ENCODE measurements around the gene KLHL34. TPM values are rescaled to one million over a fixed set of nuclear protein-coding genes. Genes with fewer than 3 reads are reported as not detected.

KLHL34 gene
- total RNA-seq (under 1 TPM in 1 of 4 donors, not detected in 3; 0.28 TPM), polyA plus RNA-seq (1 to 10 TPM; 1.2 to 1.5 (median 1.2) TPM)

GRCh38 chrX:21658152-21658737 lies at the start of gene KLHL34:
Gene KLHL34 (minus strand): TSS chrX:21658330. CDS start chrX:21657788, 542 bp downstream.
- Histone ChIP-seq H3K9me3 (no peaks in the 10 kb centered on the region), H3K27ac (no peak within 1 kb of the TSS), H3K4me1 (peaks cover 0 to 4% (median 0%) of the 10 kb centered on the region in 4 donors), H3K36me3 (no peaks in the 10 kb centered on the region), H3K4me3 (peak within 1 kb of the TSS in 3 of 4 donors; percentile 25 to 35 (median 26)), H3K27me3 (peaks cover 8 to 28% (median 10%) of the 10 kb centered on the region in 3 donors)
- intact Hi-C loops (cut with DNase I) = no loop called here
- TF ChIP-seq POLR2AphosphoS5 (IDR thresholded peaks at IDR 0.05) (no peak), EP300 (IDR thresholded peaks at IDR 0.05) (no peak), POLR2A (IDR thresholded peaks at IDR 0.05) (no peak)
- TF ChIP-seq, protein P1, sequence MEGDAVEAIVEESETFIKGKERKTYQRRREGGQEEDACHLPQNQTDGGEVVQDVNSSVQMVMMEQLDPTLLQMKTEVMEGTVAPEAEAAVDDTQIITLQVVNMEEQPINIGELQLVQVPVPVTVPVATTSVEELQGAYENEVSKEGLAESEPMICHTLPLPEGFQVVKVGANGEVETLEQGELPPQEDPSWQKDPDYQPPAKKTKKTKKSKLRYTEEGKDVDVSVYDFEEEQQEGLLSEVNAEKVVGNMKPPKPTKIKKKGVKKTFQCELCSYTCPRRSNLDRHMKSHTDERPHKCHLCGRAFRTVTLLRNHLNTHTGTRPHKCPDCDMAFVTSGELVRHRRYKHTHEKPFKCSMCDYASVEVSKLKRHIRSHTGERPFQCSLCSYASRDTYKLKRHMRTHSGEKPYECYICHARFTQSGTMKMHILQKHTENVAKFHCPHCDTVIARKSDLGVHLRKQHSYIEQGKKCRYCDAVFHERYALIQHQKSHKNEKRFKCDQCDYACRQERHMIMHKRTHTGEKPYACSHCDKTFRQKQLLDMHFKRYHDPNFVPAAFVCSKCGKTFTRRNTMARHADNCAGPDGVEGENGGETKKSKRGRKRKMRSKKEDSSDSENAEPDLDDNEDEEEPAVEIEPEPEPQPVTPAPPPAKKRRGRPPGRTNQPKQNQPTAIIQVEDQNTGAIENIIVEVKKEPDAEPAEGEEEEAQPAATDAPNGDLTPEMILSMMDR (IDR thresholded peaks at IDR 0.05) = no peak
- no peak for DNase-seq
- 2 to 7% methylated on average over 60 of the region's 60 CpGs for WGBS, 2 donors

DNA sequence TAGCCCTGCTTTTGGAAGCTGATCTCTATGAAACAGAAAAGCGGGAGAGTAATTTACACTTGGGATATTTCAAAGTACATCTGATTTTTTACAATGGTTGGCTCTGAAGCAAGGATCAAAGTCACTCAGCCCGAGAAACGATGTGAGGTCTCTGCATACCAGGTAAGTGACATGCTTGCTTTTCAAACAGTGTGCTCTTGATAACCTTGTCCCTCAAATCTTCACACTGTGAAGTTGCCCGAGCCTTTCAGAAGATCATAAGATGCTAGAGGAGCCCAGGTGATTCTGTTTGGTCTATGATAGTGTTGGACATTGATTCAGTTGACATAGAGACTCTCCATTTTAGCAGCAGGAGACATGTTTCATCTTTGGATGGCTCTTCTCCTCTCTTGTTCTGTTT lies 47.1 kb upstream of the KLHL34 start:
- intact Hi-C loops (cut with DNase I) = no loop called here
- Histone ChIP-seq H3K9me3 (no peaks in the 10 kb centered on the region), H3K4me1 (no peaks in the 10 kb centered on the region), H3K36me3 (no peaks in the 10 kb centered on the region), H3K27me3 (no peaks in the 10 kb centered on the region), H3K27ac (no peak overlapping the region), H3K4me3 (no peak overlapping the region)
- WGBS, 2 donors = 18 to 61% methylated on average over 4 of the region's 4 CpGs
- no peak for DNase-seq
- TF ChIP-seq, protein P1 (IDR thresholded peaks at IDR 0.05) = no peak
- TF ChIP-seq POLR2A (IDR thresholded peaks at IDR 0.05) = no peak
- no peak for TF ChIP-seq EP300 (IDR thresholded peaks at IDR 0.05)
- TF ChIP-seq POLR2AphosphoS5 (IDR thresholded peaks at IDR 0.05) = no peak

- Histone ChIP-seq H3K27me3 (no peaks in the 10 kb centered on the region), H3K4me3 (no peak overlapping the region), H3K9me3 (no peaks in the 10 kb centered on the region), H3K27ac (no peak overlapping the region), H3K36me3 (no peaks in the 10 kb centered on the region), H3K4me1 (no peaks in the 10 kb centered on the region)
- no peak for DNase-seq
- WGBS, 2 donors = 73 to 78% methylated on average over 4 of the region's 4 CpGs
- TF ChIP-seq, protein P1 (IDR thresholded peaks at IDR 0.05) = no peak
- TF ChIP-seq EP300 (IDR thresholded peaks at IDR 0.05) (no peak), POLR2AphosphoS5 (IDR thresholded peaks at IDR 0.05) (no peak), POLR2A (IDR thresholded peaks at IDR 0.05) (no peak)
- intact Hi-C loops (cut with DNase I) = no loop called here
Measured at GRCh38 chrX:21702725-21703124, 44.6 kb upstream of the KLHL34 start.

DNA sequence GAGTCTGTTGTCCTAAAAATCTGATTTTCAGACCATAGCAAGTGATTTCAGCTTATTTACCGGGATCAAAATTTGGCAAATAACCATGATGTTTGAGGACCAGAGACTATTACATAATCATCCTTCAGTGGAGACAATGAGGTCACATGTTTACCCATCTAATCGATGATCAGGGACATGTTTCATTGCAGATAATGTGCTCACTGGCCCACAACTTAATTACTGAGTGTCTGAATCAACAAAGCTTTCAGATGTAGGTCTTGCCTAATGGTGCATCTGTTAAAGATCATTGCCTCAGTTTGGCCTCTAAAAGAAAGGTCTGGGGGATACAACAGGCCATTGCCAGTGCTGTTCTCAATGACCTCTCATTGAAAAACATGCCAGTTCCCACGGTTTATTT lies 42.8 kb upstream of the KLHL34 start:
- H3K4me1 ChIP-seq = no peaks in the 10 kb centered on the region
- no peak overlapping the region for H3K27ac ChIP-seq
- DNase-seq = no peak
- TF ChIP-seq EP300 (IDR thresholded peaks at IDR 0.05) (no peak), POLR2A (IDR thresholded peaks at IDR 0.05) (no peak), POLR2AphosphoS5 (IDR thresholded peaks at IDR 0.05) (no peak)
- TF ChIP-seq, protein P1 (IDR thresholded peaks at IDR 0.05) = no peak
- H3K4me3 ChIP-seq = no peak overlapping the region
- no peaks in the 10 kb centered on the region for H3K36me3 ChIP-seq
- H3K9me3 ChIP-seq = no peaks in the 10 kb centered on the region
- intact Hi-C loops (cut with DNase I) = no loop called here
- WGBS, 2 donors = 80 to 83% methylated on average over 3 of the region's 3 CpGs
- H3K27me3 ChIP-seq = no peaks in the 10 kb centered on the region

- no peaks in the 10 kb centered on the region for H3K9me3 ChIP-seq
- intact Hi-C loops (cut with DNase I) = no loop called here
- 87 to 94% methylated on average over 5 of the region's 5 CpGs for WGBS, 2 donors
- H3K4me1 ChIP-seq = no peaks in the 10 kb centered on the region
- H3K36me3 ChIP-seq = no peaks in the 10 kb centered on the region
- H3K27ac ChIP-seq = no peak overlapping the region
- TF ChIP-seq POLR2A (IDR thresholded peaks at IDR 0.05) = no peak
- no peak for TF ChIP-seq POLR2AphosphoS5 (IDR thresholded peaks at IDR 0.05)
- TF ChIP-seq EP300 (IDR thresholded peaks at IDR 0.05) = no peak
- TF ChIP-seq, protein P1 (IDR thresholded peaks at IDR 0.05) = no peak
- DNase-seq = no peak
- H3K27me3 ChIP-seq = no peaks in the 10 kb centered on the region
- no peak overlapping the region for H3K4me3 ChIP-seq
Measured at GRCh38 chrX:21700275-21700674, 42.1 kb upstream of the KLHL34 start.

All from sigmoid colon (tissue), 7 donors.